Peyer's patch (tissue), 4 donors: ENCODE measurements around the gene AUTS2. TPM values are rescaled to one million over a fixed set of nuclear protein-coding genes. Genes with fewer than 3 reads are reported as not detected.

Experiments used
- DNase-seq, 3 donors: peaks; one replicate each; pipeline ENCODE4 v3.0.0-alpha.2; 2017 to 2019
- H3K27ac ChIP-seq, 4 donors: fragments of 200-600 bp; sonication (generic); one replicate each; pipeline ENCODE4 v1.5.1; 2016 to 2019
- H3K27me3 ChIP-seq, 2 donors: fragments of 200-600 bp; sonication (generic); one replicate each; pipeline ENCODE4 v1.5.1; 2019
- H3K36me3 ChIP-seq, 3 donors: fragments of 200-600 bp; sonication (generic); one replicate each; pipeline ENCODE4 v1.5.1; 2016 to 2019
- H3K4me1 ChIP-seq, 4 donors: fragments of 200-600 bp; sonication (generic); one replicate each; pipeline ENCODE4 v1.5.1; 2016 to 2019
- H3K4me3 ChIP-seq, 4 donors: fragments of 200-600 bp; sonication (generic); 1 replicate in 3 of 4; 2 replicates in 1 of 4; pipeline ENCODE4 v1.5.1; 2016 to 2019; ENCODE audit warnings: mild to moderate bottlenecking in 1 of 4
- H3K9me3 ChIP-seq, 4 donors: fragments of 200-600 bp; sonication (generic); one replicate each; pipeline ENCODE4 v1.5.1; 2016 to 2019; ENCODE audit warnings: mild to moderate bottlenecking in 1 of 4
- CTCF ChIP-seq, 6 experiments: fragments of 450-650 bp in 4 of 6; fragments of 200-600 bp in 2 of 6; sonication (generic) in 1 of 6; IDR thresholded peaks; one replicate each; pipeline ENCODE4 v1.5.1; 2017 to 2019; ENCODE audit warnings: antibody characterized with exemption in 6 of 6, mild to moderate bottlenecking in 3 of 6, moderate library complexity in 1 of 6
- POLR2A ChIP-seq, 2 donors: fragments of 450-650 bp; IDR thresholded peaks; one replicate each; pipeline ENCODE4 v1.5.1; 2017; ENCODE audit warnings: antibody characterized with exemption in 2 of 2, mild to moderate bottlenecking in 2 of 2, moderate library complexity in 2 of 2
- total RNA-seq, 4 donors: library from RNA; depleted of rRNA; stranded (reverse); fragments of >200 nt; gene quantifications; one replicate each; pipeline ENCODE4 v1.1.0, GENCODE V29; 2016

AUTS2 gene
- total RNA-seq, 4 donors from 2014 or later: 55.9 to 90.0 (median 72.6) TPM

GRCh38 chr7:69738396-69738951 lies 140.2 kb downstream of the AUTS2 start:
- Histone ChIP-seq H3K9me3 (no peaks in the 10 kb centered on the region), H3K27me3 (no peaks in the 10 kb centered on the region), H3K36me3 (no peaks in the 10 kb centered on the region), H3K27ac (no peak overlapping the region), H3K4me1 (peaks cover 0 to 11% (median 0%) of the 10 kb centered on the region in 4 donors), H3K4me3 (no peak overlapping the region)
- no peak for DNase-seq
- no peak for TF ChIP-seq CTCF (IDR thresholded peaks at IDR 0.05)
- TF ChIP-seq POLR2A (IDR thresholded peaks at IDR 0.05): no peak

GRCh38 chr7:69739190-69739589 lies 140.9 kb downstream of the AUTS2 start:
- DNase-seq: no peak
- H3K4me3 ChIP-seq: no peak overlapping the region
- TF ChIP-seq CTCF (IDR thresholded peaks at IDR 0.05) (no peak), POLR2A (IDR thresholded peaks at IDR 0.05) (no peak)
- H3K27ac ChIP-seq: no peak overlapping the region
- H3K36me3 ChIP-seq: no peaks in the 10 kb centered on the region
- peaks cover 0 to 11% (median 0%) of the 10 kb centered on the region in 4 donors for H3K4me1 ChIP-seq
- H3K27me3 ChIP-seq: no peaks in the 10 kb centered on the region
- H3K9me3 ChIP-seq: no peaks in the 10 kb centered on the region

- Histone ChIP-seq H3K36me3 (no peaks in the 10 kb centered on the region), H3K27ac (no peak overlapping the region), H3K27me3 (no peaks in the 10 kb centered on the region), H3K9me3 (no peaks in the 10 kb centered on the region), H3K4me1 (peaks cover 0 to 11% (median 0%) of the 10 kb centered on the region in 4 donors), H3K4me3 (no peak overlapping the region)
- DNase-seq: peak in 1 of 3 donors; percentile 46
- TF ChIP-seq CTCF (IDR thresholded peaks at IDR 0.05): no peak
- TF ChIP-seq POLR2A (IDR thresholded peaks at IDR 0.05): no peak
Observed at GRCh38 chr7:69739931-69740431, 141.7 kb downstream of the AUTS2 start.

- no peak for TF ChIP-seq POLR2A (IDR thresholded peaks at IDR 0.05)
- TF ChIP-seq CTCF (IDR thresholded peaks at IDR 0.05): no peak
- no peak for DNase-seq
- Histone ChIP-seq H3K4me1 (peaks cover 0 to 11% (median 0%) of the 10 kb centered on the region in 4 donors), H3K27me3 (no peaks in the 10 kb centered on the region), H3K4me3 (no peak overlapping the region), H3K36me3 (no peaks in the 10 kb centered on the region), H3K27ac (no peak overlapping the region), H3K9me3 (no peaks in the 10 kb centered on the region)
Observed at GRCh38 chr7:69742237-69742636, 144.0 kb downstream of the AUTS2 start.

GRCh38 chr7:69743436-69743835 lies 145.2 kb downstream of the AUTS2 start:
- no peak overlapping the region for H3K4me3 ChIP-seq
- H3K27me3 ChIP-seq: no peaks in the 10 kb centered on the region
- H3K36me3 ChIP-seq: no peaks in the 10 kb centered on the region
- DNase-seq: no peak
- H3K4me1 ChIP-seq: peaks cover 0 to 9% (median 0%) of the 10 kb centered on the region in 4 donors
- no peak for TF ChIP-seq POLR2A (IDR thresholded peaks at IDR 0.05)
- TF ChIP-seq CTCF (IDR thresholded peaks at IDR 0.05): no peak
- H3K27ac ChIP-seq: no peak overlapping the region
- H3K9me3 ChIP-seq: no peaks in the 10 kb centered on the region
